Measurements from ENCODE around the gene TRIP12.
"Not testable (repeated sequence)": the region's sequence is repeated elsewhere in the genome, so short reads cannot be mapped to it uniquely, and the experiment has no call there.

TRIP12 gene

DNA sequence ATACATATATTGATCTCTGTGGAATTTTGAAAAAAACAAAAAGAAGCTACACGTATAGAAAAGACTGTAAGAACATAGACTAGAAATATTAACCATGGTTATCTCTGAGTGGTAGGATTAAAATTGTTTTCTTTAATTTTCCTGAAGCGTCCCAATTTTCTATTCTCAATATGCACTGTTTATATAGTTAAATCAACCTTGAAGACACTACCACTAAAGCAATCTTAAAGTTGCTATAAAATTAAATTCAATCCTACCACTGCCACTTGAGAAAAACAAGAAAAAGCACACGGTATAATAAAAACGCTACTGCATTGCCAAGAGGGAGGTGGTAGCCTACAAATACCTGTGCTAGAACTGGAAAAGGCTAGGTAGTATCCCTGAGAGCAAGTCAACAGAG, 47.2 kb downstream of the TRIP12 start:
- DNase-seq (ENCODE audit: low spot score): no peak

- no peak for DNase-seq (ENCODE audit: low spot score)
Observed at GRCh38 chr2:229873123-229873581, 48.7 kb downstream of the TRIP12 start.

GRCh38 chr2:229870903-229871656, 50.7 kb downstream of the TRIP12 start:
- DNase-seq (ENCODE audit: low spot score): no peak

DNA sequence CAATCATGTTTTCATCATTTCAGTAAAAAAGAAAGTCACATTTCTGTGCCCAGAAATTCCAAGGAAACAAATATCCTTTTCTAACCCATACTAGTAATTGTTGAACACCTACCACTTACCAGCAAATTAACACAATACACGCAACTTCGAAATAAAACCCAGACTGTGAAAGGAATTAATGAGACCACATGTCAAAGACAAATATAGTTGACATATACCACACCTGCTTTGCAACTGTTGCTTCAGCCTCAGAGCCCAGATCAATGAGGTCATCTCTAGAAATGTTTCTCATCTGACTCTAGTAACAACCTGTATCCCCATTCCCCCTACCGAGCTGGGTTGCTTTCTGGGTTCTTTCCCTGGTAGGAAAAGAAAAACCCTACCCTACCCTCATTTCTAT, 52.6 kb downstream of the TRIP12 start:
- no peak for DNase-seq (ENCODE audit: low spot score)

DNA sequence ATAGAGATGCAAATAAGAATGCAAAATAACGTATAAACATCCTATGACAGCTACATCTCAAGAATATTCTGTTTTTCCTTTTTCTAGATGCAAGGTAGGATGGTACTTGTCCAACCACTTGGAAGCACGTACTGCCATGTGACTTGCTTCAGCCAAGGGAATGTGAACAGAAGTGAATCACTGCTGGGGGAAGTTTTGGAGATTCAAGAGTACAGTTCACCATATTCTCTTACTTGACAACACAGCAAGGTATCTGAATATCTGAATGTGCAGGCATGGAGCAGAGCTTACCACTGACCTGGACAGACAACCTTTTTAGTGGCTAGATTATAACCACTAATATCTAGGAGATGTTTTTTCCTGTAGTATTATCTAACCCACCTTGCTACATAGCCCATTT, 53.0 kb downstream of the TRIP12 start:
- DNase-seq (ENCODE audit: low spot score): no peak

DNA sequence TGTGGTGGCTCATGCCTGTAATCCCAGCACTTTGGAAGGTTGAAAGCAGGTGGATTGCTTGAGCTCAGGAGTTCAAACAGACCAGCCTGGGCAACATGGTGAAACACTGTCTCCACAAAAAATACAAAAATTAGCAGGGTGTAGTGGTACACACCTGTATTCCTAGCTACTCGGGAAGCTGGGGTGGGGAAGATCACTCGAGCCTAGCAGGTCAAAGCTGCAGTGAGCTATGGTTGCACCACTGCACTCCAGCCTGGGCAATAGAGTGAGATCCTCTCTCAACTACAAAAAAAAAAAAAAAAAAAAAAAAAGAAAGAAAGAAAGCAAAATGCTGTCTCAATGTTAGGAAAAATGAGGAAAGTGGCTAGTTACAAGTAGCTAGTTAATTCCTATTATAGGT, 56.8 kb downstream of the TRIP12 start:
- no peak for DNase-seq (ENCODE audit: low spot score)

GRCh38 chr2:229861431-229861830, 60.4 kb downstream of the TRIP12 start:
- no peak for DNase-seq (ENCODE audit: low spot score)

GRCh38 chr2:229860334-229860733, 61.5 kb downstream of the TRIP12 start:
- DNase-seq (ENCODE audit: low spot score): no peak

- no peak for DNase-seq (ENCODE audit: low spot score)
Observed at GRCh38 chr2:229858351-229858750, 63.5 kb downstream of the TRIP12 start.

DNA sequence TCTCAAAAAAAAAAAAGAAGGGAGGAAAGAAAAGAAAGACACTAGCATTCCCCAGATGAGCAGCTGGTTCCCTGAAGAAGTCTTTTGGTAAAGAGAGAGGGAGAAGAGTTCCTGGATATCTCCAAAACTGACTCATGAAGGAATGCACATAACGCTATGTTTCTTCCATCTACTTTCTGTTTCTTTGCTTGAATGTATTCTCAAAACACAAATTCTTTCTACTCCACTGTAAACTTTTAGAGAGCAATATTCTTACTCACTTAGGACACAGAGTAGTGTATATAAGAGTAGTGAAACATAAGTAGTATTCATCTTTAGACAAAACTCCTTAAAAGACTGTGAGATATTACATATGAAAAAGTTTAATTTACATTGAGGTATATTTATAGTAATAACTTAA, 64.2 kb downstream of the TRIP12 start:
- DNase-seq (ENCODE audit: low spot score): no peak

DNA sequence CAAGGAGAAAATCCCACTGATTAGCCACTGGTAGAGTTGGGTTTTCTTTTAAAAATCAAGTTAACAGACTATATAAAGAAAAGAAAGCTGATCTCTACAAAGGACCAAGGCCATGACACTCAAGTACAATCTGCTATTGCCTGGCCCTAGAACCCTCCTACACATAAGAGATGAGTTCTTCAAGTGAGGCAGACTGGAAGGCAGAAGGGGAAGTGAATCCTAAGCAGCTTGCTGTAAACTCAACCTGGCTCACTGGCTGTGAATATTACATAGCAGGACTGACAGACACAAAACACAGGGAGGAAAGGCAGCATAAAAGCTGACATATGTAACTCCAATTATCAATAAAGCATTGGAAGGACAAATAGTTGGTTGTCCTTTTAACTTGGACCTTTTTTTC, 65.4 kb downstream of the TRIP12 start:
- peak; percentile 32 for DNase-seq (ENCODE audit: low spot score)

GRCh38 chr2:229855116-229855515, 66.7 kb downstream of the TRIP12 start:
- DNase-seq (ENCODE audit: low spot score): no peak

DNA sequence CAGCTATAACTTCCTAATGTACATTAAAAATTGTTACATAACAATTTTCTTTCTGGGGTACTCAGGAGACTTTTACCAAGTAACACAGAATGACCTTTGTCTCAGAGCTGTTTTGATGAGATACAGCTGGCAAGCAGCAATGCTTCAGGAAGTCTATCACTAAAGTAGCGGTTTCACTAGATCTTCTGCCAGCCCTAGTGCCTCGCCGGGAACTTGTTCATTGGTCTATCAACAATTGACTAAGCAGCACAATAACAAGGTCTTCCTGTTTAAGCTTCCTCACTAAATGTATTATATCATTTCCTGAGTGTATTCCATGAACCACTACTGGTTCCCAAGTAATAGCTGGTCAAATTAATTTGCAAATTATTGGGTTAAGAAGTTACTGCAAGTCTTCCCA, 69.2 kb downstream of the TRIP12 start:
- no peak for DNase-seq (ENCODE audit: low spot score)

GRCh38 chr2:229851870-229852269, 69.9 kb downstream of the TRIP12 start:
- no peak for DNase-seq (ENCODE audit: low spot score)

DNA sequence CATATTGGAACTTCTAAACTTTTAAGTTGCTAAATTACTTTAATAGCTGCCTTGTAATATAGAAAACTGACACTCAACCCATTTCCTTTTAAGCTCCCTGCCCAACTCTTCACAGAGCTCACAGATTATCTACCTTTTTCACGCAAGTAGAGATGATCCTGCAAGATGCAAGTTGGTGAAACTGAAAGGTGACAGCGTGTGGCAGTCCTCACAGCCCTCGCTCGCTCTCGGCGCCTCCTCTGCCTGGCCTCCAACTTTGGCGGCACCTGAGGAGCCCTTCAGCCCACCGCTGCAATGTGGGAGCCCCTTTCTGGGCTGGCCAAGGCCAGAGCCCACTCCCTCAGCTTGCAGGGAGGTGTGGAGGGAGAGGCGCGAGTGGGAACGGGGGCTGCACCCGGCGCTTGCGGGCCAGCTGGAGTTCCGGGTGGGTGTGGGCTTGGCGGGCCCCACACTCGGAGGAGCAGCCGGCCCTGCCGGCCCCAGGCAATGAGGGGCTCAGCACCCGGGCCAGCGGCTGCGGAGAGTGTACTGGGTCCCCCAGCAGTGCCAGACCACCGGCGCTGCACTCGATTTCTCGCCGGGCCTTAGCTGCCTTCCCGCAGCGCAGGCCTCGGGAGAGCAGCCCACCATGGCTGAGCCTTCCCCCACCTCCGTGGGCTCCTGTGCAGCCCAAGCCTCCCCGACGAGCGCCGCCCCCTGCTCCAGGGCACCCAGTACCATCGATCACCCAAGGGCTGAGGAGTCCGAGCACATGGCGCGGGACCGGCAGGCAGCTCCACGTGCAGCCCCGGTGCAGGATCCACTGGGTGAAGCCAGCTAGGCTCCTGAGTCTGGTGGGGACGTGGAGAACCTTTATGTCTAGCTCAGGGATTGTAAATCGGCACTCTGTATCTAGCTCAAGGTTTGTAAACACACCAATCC, 71.2 kb downstream of the TRIP12 start:
- DNase-seq (ENCODE audit: low spot score): not testable (repeated sequence)

- DNase-seq (ENCODE audit: low spot score): no peak
Observed at GRCh38 chr2:229849073-229849472, 72.7 kb downstream of the TRIP12 start.

DNA sequence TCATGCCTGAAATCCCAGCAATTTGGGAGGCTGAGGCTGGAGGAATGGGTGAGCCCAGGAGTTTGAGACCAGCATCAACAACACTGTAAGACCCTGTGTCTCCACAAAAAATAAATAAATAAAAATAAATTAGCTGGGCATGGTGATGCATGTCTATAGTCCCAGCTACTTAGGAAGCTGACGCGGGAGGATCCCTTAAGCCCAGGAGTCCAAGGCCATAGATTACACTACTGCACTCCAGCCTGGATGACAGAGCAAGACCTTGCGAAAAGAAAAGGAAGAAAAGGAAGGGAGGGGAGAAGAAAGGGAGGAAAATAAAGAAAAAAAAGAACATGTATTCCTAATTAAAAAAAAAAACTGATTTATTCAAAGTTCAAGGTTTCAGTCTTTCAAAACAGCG, 78.2 kb downstream of the TRIP12 start:
- DNase-seq (ENCODE audit: low spot score): no peak

DNA sequence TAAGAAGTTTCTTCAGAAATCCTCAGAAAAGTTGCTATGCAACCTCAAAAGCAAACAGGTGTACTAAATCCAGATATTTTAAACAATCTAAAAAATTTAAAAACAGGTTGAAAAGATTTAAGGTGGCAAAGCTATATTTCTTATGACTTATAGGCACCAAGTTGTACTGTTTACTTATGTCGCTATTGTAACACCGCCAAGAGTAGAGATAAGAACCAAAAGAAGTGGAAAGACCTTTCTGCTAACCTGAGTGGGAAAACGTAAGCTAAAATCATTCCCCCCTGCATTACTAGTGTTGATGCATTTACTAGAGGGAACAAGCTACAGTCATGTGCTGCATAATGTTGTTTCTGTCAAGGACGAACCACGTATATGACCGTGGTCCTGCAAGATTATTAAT, 83.1 kb downstream of the TRIP12 start:
- no peak for DNase-seq (ENCODE audit: low spot score)

DNA sequence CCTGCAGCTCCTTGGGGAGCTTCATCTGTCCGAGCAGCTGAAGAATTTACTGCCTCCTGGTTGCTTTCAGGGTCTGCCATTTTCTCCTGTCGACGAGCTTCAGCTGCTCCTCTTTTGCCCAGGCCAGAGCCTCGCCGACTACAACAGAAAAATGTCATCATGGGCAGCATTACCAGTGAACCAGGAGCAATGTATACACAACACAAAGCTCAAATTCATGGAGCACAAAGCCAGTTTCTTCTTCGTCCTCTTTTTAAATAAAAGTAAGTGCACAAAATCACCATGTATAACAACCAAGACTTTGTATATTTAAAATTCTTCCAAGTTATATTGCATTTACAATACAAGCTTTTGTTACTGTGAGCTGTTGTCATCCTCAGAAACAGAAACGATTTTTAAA, 85.0 kb downstream of the TRIP12 start:
- DNase-seq (ENCODE audit: low spot score): no peak

- no peak for DNase-seq (ENCODE audit: low spot score)
Observed at GRCh38 chr2:229835596-229836283, 86.1 kb downstream of the TRIP12 start.

DNA sequence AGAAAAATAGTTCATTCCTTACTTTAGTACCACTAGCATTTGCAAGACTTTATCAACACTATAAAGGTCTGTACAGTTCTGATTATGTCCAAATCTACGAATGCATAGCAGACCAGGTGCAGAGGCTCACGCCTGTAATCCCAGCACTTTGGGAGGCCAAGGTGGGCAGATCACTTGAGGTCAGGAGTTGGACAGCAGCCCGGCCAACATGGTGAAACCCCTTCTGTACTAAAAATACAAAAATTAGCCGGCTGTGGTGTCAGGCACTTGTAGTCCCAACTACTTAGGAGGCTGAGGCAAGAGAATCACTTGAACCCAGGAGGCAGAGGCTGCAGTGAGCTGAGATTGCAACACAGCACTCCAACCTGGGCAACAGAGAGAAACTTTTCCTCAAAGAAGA, 87.4 kb downstream of the TRIP12 start:
- not testable (repeated sequence) for DNase-seq (ENCODE audit: low spot score)

GRCh38 chr2:229832510-229832898, 89.3 kb downstream of the TRIP12 start:
- DNase-seq (ENCODE audit: low spot score): no peak
